ENCODE results near the gene FBXW8.

FBXW8 gene

DNA sequence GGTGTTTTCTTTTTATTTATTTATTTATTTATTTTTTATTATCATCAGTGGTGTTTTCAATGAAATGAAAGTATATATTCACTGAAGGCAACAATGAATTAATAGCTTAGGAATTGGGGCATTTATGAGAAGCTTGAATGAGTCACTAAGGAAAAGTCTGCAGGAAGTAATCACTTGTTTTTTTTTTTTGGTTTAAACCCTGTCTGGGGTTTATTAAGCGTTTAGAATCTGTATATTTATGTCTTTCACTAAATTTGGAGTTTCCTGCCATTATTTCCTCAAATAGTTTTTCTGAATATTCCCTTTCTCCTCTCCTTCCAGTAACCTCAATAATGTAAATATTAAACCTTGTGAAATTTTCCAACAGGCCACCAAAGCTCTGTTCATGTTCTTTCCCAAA, 103.0 kb downstream of the FBXW8 start:
- no peak overlapping the region for H3K27ac ChIP-seq (ENCODE audit: extremely low read depth, low read depth, low read length)
- ChIA-PET POLR2A (no interaction called here), CTCF (interaction anchor here (0.7 to 0.9 kb wide), 2 partner anchors 11 to 20 kb away, joined by 3 to 4 read pairs; no protein-coding TSS in a partner anchor)
- H3K4me3 ChIP-seq (ENCODE audit: low read depth, low read length), result no peak overlapping the region
- peaks cover 0 to 27% of the 10 kb centered on the region in 2 experiments; a peak in 2 of 3 replicates for H3K36me3 ChIP-seq (ENCODE audit: control insufficient read depth in 2 of 2, insufficient read depth in 1 of 2, low read length in 2 of 2)
- TF ChIP-seq AEBP2 (tag by site-specific recombination; IDR thresholded peaks at IDR 0.05; ENCODE audit: borderline replicate concordance), result no peak
- peak; percentile 100 for TF ChIP-seq ZNF558 (tag by site-specific recombination; IDR thresholded peaks at IDR 0.05)
- H3K4me1 ChIP-seq (ENCODE audit: control insufficient read depth, insufficient read depth, low read length), result no peaks in the 10 kb centered on the region
- no peaks in the 10 kb centered on the region for H3K9me3 ChIP-seq (ENCODE audit: control insufficient read depth, insufficient read depth, low read depth, low read length)

DNA sequence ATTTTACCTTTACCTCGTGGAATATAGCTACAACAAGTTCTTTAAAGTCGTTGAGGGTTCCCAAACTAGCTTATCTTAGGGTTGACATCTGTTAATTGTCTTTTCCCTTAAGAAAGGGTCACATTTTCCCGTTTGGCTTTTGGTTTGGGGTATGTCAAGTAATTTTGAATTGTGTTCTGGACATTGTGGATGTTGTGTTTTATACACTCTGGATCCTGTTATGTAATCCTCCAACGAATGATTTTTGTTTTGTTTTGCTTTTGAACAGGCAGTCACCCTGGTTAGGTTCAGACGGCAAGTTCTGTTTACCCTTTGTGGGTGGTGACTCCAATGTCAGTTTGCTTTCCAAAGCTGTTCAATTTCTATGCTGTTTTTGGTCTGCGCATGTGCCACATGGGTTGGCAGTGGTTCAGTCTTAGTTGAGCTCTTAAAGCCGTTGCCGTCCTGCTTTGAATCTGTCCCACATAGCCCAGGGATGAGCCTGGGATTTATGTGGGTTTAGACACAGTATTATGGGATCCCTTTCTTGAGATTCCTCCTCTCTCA, 103.7 kb downstream of the FBXW8 start:
- Histone ChIP-seq H3K27ac (ENCODE audit: extremely low read depth, low read depth, low read length) (no peak overlapping the region), H3K9me3 (ENCODE audit: control insufficient read depth, insufficient read depth, low read depth, low read length) (no peaks in the 10 kb centered on the region), H3K36me3 (ENCODE audit: control insufficient read depth in 2 of 2, insufficient read depth in 1 of 2, low read length in 2 of 2) (peaks cover 0 to 27% of the 10 kb centered on the region in 2 experiments; a peak in 2 of 3 replicates), H3K4me3 (ENCODE audit: low read depth, low read length) (no peak overlapping the region), H3K4me1 (ENCODE audit: control insufficient read depth, insufficient read depth, low read length) (no peaks in the 10 kb centered on the region)
- CTCF ChIA-PET, result interaction anchor here (0.7 to 1.3 kb wide), 5 partner anchors 8 to 435 kb away, joined by 3 to 4 read pairs (median 4); no protein-coding TSS in a partner anchor
- POLR2A ChIA-PET, result no interaction called here
- TF ChIP-seq, protein P1, sequence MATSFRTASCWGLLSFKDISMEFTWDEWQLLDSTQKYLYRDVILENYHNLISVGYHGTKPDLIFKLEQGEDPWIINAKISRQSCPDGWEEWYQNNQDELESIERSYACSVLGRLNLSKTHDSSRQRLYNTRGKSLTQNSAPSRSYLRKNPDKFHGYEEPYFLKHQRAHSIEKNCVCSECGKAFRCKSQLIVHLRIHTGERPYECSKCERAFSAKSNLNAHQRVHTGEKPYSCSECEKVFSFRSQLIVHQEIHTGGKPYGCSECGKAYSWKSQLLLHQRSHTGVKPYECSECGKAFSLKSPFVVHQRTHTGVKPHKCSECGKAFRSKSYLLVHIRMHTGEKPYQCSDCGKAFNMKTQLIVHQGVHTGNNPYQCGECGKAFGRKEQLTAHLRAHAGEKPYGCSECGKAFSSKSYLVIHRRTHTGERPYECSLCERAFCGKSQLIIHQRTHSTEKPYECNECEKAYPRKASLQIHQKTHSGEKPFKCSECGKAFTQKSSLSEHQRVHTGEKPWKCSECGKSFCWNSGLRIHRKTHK (tag by site-specific recombination; IDR thresholded peaks at IDR 0.05), result peak; percentile 97
- TF ChIP-seq KLF16 (tag by site-specific recombination; IDR thresholded peaks at IDR 0.05), result no peak

- ChIA-PET CTCF (interaction anchor here (0.6 to 1.3 kb wide), 3 partner anchors 103 to 317 kb away, joined by 3 to 4 read pairs (median 3); no protein-coding TSS in a partner anchor), POLR2A (no interaction called here)
- no peaks in the 10 kb centered on the region for H3K4me1 ChIP-seq (ENCODE audit: control insufficient read depth, insufficient read depth, low read length)
- no peak for TF ChIP-seq OVOL3 (tag by site-specific recombination; IDR thresholded peaks at IDR 0.05)
- TF ChIP-seq ZNF146 (tag by site-specific recombination; IDR thresholded peaks at IDR 0.05), result peak; percentile 94
- H3K9me3 ChIP-seq (ENCODE audit: control insufficient read depth, insufficient read depth, low read depth, low read length), result no peaks in the 10 kb centered on the region
- H3K4me3 ChIP-seq (ENCODE audit: low read depth, low read length), result no peak overlapping the region
- H3K27ac ChIP-seq (ENCODE audit: extremely low read depth, low read depth, low read length), result no peak overlapping the region
- H3K36me3 ChIP-seq (ENCODE audit: control insufficient read depth in 2 of 2, insufficient read depth in 1 of 2, low read length in 2 of 2), result peaks cover 0 to 17% of the 10 kb centered on the region in 2 experiments; a peak in 2 of 3 replicates
These were observed 105.1 kb downstream of the FBXW8 start for GRCh38 chr12:117015811-117016210.

DNA sequence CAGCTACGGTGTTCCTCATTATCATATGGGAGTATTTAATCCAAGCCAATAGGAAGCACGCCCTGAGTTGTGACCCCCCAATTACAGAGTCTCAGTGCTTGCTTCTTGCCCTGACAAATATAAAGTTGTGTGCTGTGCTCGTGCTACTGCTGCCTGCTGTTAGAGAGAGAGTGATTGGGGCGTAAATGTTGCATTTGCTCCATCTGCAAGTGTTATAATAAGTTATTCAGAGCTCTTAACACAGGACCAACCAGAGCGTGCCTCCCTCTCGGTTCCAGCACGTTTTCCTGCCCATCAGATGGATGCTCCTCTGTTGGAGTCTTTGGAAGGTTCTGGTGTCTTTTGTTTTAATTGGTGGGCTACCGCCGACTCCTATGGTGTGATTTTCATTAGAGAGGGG, 107.1 kb downstream of the FBXW8 start:
- Histone ChIP-seq H3K9me3 (ENCODE audit: control insufficient read depth, insufficient read depth, low read depth, low read length) (no peaks in the 10 kb centered on the region), H3K4me1 (ENCODE audit: control insufficient read depth, insufficient read depth, low read length) (peaks cover 4% of the 10 kb centered on the region), H3K27ac (ENCODE audit: extremely low read depth, low read depth, low read length) (no peak overlapping the region), H3K36me3 (ENCODE audit: control insufficient read depth in 2 of 2, insufficient read depth in 1 of 2, low read length in 2 of 2) (peaks cover 0 to 17% of the 10 kb centered on the region in 2 experiments; a peak in 2 of 3 replicates), H3K4me3 (ENCODE audit: low read depth, low read length) (no peak overlapping the region)
- POLR2A ChIA-PET, result interaction anchor here (1.0 kb wide), 1 partner anchor 16 kb away, joined by 3 read pairs; no protein-coding TSS in a partner anchor
- TF ChIP-seq ZNF654 (tag by site-specific recombination; IDR thresholded peaks at IDR 0.05; ENCODE audit: low read depth) (no peak), ZFP3 (tag by site-specific recombination; IDR thresholded peaks at IDR 0.05; ENCODE audit: low read depth) (no peak), ZNF660 (tag by site-specific recombination; IDR thresholded peaks at IDR 0.05) (no peak), ZNF549 (tag by site-specific recombination; IDR thresholded peaks at IDR 0.05) (no peak), ZNF624 (tag by site-specific recombination; IDR thresholded peaks at IDR 0.05) (no peak), ZNF112 (tag by site-specific recombination; IDR thresholded peaks at IDR 0.05) (no peak), ZNF16 (tag by site-specific recombination; IDR thresholded peaks at IDR 0.05; ENCODE audit: low read depth) (no peak), HOXD13 (CRISPR knock-in tag; IDR thresholded peaks at IDR 0.05; ENCODE audit: borderline replicate concordance) (no peak), ZNF146 (tag by site-specific recombination; IDR thresholded peaks at IDR 0.05) (no peak), ZNF184 (tag by site-specific recombination; IDR thresholded peaks at IDR 0.05) (no peak), ZNF514 (tag by site-specific recombination; IDR thresholded peaks at IDR 0.05) (no peak)
- CTCF ChIA-PET, result interaction anchor here (0.6 to 1.6 kb wide), 4 partner anchors 8 to 314 kb away, joined by 3 to 8 read pairs (median 6); no protein-coding TSS in a partner anchor
